IMR-90 (cell line): ENCODE measurements around the gene GNB1L. TPM values are rescaled to one million over a fixed set of nuclear protein-coding genes. Genes with fewer than 3 reads are reported as not detected.
A peak's percentile ranks its signal among the peaks of the same experiment; 100 is the strongest.

Experiments
- ATAC-seq: fragments of 200-7000 bp; cut with Tn5 transposase; 2 replicates; pipeline ENCODE4 v1.9.1; 2020; ENCODE audit warnings: low read depth, mild to moderate bottlenecking, moderate library complexity
- BruUV-seq: library from RNA; stranded (reverse); fragments of 400-500 nt; replicated peaks from 2 replicates; lab custom pipeline; 2021; lab: Mats Ljungman, UMichigan
- CTCF ChIA-PET: fragments of 300-600 bp; formaldehyde crosslinking; extraction: SDS; loops from one replicate; lab custom pipeline; 2021; ENCODE audit warnings: antibody characterized with exemption; lab: Yijun Ruan, JAX
- POLR2A ChIA-PET: fragments of 300-600 bp; sonication (Branson Sonifier 250); formaldehyde crosslinking; loops from one replicate; lab custom pipeline; 2022; ENCODE audit warnings: antibody characterized with exemption; ENCODE audit not compliant: unreplicated experiment; lab: Charles Lee
- DNase-seq: peaks from one replicate; pipeline ENCODE4 v3.0.0; 2013
- H2AFZ ChIP-seq: replicated peaks from 2 replicates; pipeline ENCODE3; 2013; ENCODE audit warnings: low read length, mild to moderate bottlenecking; ENCODE audit not compliant: poor library complexity
- H2AK5ac ChIP-seq: 2 replicates; pipeline ENCODE4 v1.6.1; 2013; ENCODE audit warnings: low read depth, low read length, inconsistent platforms
- H2AK9ac ChIP-seq: replicated peaks from 2 replicates; pipeline ENCODE3; 2013; ENCODE audit warnings: mild to moderate bottlenecking, low read depth, low read length, moderate library complexity; ENCODE audit not compliant: poor library complexity
- H2BK120ac ChIP-seq: 2 replicates; pipeline ENCODE4 v1.6.1; 2013; ENCODE audit warnings: low read depth, low read length, inconsistent platforms
- H2BK15ac ChIP-seq: 3 replicates; pipeline ENCODE4 v1.6.1; 2013; ENCODE audit warnings: low read depth, low read length, inconsistent platforms
- H2BK20ac ChIP-seq: 2 replicates; pipeline ENCODE4 v1.6.1; 2013; ENCODE audit warnings: low read depth, mild to moderate bottlenecking, inconsistent platforms, low read length, moderate library complexity
- H2BK5ac ChIP-seq: 2 replicates; pipeline ENCODE4 v1.6.1; 2013; ENCODE audit warnings: mild to moderate bottlenecking, low read depth, low read length, inconsistent platforms; ENCODE audit not compliant: poor library complexity, severe bottlenecking
- H3K14ac ChIP-seq: replicated peaks from 2 replicates; pipeline ENCODE4 v1.6.1; 2013; ENCODE audit warnings: low read depth, low read length, inconsistent platforms
- H3K18ac ChIP-seq: 2 replicates; pipeline ENCODE4 v1.6.1; 2013; ENCODE audit warnings: low read depth, low read length, control low read depth
- H3K23ac ChIP-seq: 2 replicates; pipeline ENCODE4 v1.6.1; 2013; ENCODE audit warnings: low read depth, low read length, inconsistent platforms
- H3K27ac ChIP-seq: 2 replicates; pipeline ENCODE4 v1.5.1; 2013; ENCODE audit warnings: mild to moderate bottlenecking, control low read depth, low read length; ENCODE audit not compliant: insufficient read depth
- H3K27me3 ChIP-seq: 2 replicates; pipeline ENCODE4 v1.6.1; 2013; ENCODE audit warnings: low read length; ENCODE audit not compliant: control insufficient read depth, insufficient read depth
- H3K36me3 ChIP-seq: 2 replicates; pipeline ENCODE4 v1.6.1; 2013; ENCODE audit warnings: low read length, mixed read lengths; ENCODE audit not compliant: control insufficient read depth, insufficient read depth
- H3K4ac ChIP-seq: 2 replicates; pipeline ENCODE4 v1.6.1; 2013; ENCODE audit warnings: low read depth, low read length, inconsistent platforms
- H3K4me1 ChIP-seq: 2 replicates; pipeline ENCODE4 v1.6.1; 2013; ENCODE audit warnings: low read length, mixed read lengths; ENCODE audit not compliant: control insufficient read depth, insufficient read depth
- H3K4me2 ChIP-seq: 2 replicates; pipeline ENCODE4 v1.6.1; 2013; ENCODE audit warnings: low read depth, mild to moderate bottlenecking, control low read depth, low read length, moderate library complexity
- H3K4me3 ChIP-seq: 2 replicates; pipeline ENCODE4 v1.5.1; 2013; ENCODE audit warnings: low read depth, mild to moderate bottlenecking, control low read depth, low read length, moderate library complexity; ENCODE audit not compliant: insufficient read depth
- H3K56ac ChIP-seq: 2 replicates; pipeline ENCODE4 v1.6.1; 2013; ENCODE audit warnings: low read length, inconsistent platforms; ENCODE audit not compliant: insufficient read depth; ENCODE audit errors: extremely low read depth
- H3K79me1 ChIP-seq, 2 experiments: 2 replicates each; pipeline ENCODE4 v1.6.1; 2013; ENCODE audit warnings: low read length in 2 of 2, inconsistent platforms in 1 of 2, low read depth in 1 of 2
- H3K9ac ChIP-seq: 2 replicates; pipeline ENCODE4 v1.6.1; 2013; ENCODE audit warnings: low read depth, low read length, control low read depth
- H3K9me1 ChIP-seq: 2 replicates; pipeline ENCODE4 v1.6.1; 2013; ENCODE audit warnings: low read length, inconsistent platforms; ENCODE audit not compliant: insufficient read depth
- H3K9me3 ChIP-seq: 2 replicates; pipeline ENCODE4 v1.6.1; 2013; ENCODE audit warnings: low read length; ENCODE audit not compliant: control insufficient read depth, insufficient read depth
- H4K20me1 ChIP-seq: 2 replicates; pipeline ENCODE4 v1.6.1; 2013; ENCODE audit warnings: low read length, inconsistent platforms; ENCODE audit not compliant: insufficient read depth
- H4K5ac ChIP-seq: 2 replicates; pipeline ENCODE4 v1.6.1; 2013; ENCODE audit warnings: mild to moderate bottlenecking, low read depth, low read length, control low read depth
- H4K8ac ChIP-seq, 2 experiments: 2 replicates each; pipeline ENCODE4 v1.6.1; 2013; ENCODE audit warnings: low read depth in 2 of 2, low read length in 2 of 2, control low read depth in 1 of 2, inconsistent platforms in 1 of 2
- H4K91ac ChIP-seq: 2 replicates; pipeline ENCODE4 v1.6.1; 2013; ENCODE audit warnings: low read depth, low read length, inconsistent platforms; ENCODE audit not compliant: insufficient read depth
- CEBPB ChIP-seq: IDR thresholded peaks from 2 replicates; pipeline ENCODE4 v1.6.1; 2012; ENCODE audit warnings: low read depth, low read length, improper control_type of control experiment
- FOS ChIP-seq: fragments of 150-350 bp; IDR thresholded peaks from 2 replicates; pipeline ENCODE4 v1.6.1; 2016; ENCODE audit warnings: low read depth, low read length
- MAFK ChIP-seq: IDR thresholded peaks from 2 replicates; pipeline ENCODE4 v1.6.1; 2012; ENCODE audit warnings: low read depth, low read length, improper control_type of control experiment
- MAZ ChIP-seq: IDR thresholded peaks from 2 replicates; pipeline ENCODE4 v1.6.1; 2012; ENCODE audit warnings: low read depth, mild to moderate bottlenecking, low read length, improper control_type of control experiment, moderate library complexity, borderline replicate concordance
- MXI1 ChIP-seq: IDR thresholded peaks from 2 replicates; pipeline ENCODE4 v1.6.1; 2012; ENCODE audit warnings: low read depth, mild to moderate bottlenecking, low read length, moderate library complexity, borderline replicate concordance
- NFE2L2 ChIP-seq: fragments of 150-350 bp; IDR thresholded peaks from 2 replicates; pipeline ENCODE4 v1.6.1; 2016; ENCODE audit warnings: low read depth, mild to moderate bottlenecking, low read length
- POLR2A ChIP-seq: IDR thresholded peaks from 2 replicates; pipeline ENCODE4 v1.6.1; 2012; ENCODE audit warnings: mild to moderate bottlenecking, low read depth, low read length
- RCOR1 ChIP-seq: IDR thresholded peaks from 2 replicates; pipeline ENCODE4 v1.6.1; 2012; ENCODE audit warnings: mild to moderate bottlenecking, low read length, improper control_type of control experiment; ENCODE audit not compliant: insufficient replicate concordance
- USF2 ChIP-seq: fragments of 150-350 bp; IDR thresholded peaks from 2 replicates; pipeline ENCODE4 v1.6.1; 2017; ENCODE audit warnings: mild to moderate bottlenecking, antibody characterized with exemption, low read length, low read depth
- WGBS, 2 experiments: methylation state at CpG; one replicate each; pipeline versions ENCODE4 v1.1.5 to v1.1.7; 2013; ENCODE audit warnings: missing lambda C conversion rate in 2 of 2; ENCODE audit not compliant: insufficient read length in 1 of 2; ENCODE audit errors: extremely low coverage in 2 of 2; 5-methylcytosine and 5-hydroxymethylcytosine counted together
- dilution Hi-C: fragments of 300-500 bp; cut with HindIII; formaldehyde crosslinking; loops from one replicate; pipeline ENCODE4 v1.14.3; 2018; ENCODE audit warnings: low sequenced_read_pairs; ENCODE audit not compliant: unreplicated experiment
- in situ Hi-C: fragments of 300-500 bp; cut with MboI; formaldehyde crosslinking; loops from 3 replicates; pipeline ENCODE4 v1.14.3; 2019; ENCODE audit warnings: low sequenced_read_pairs, inconsistent platforms, mixed read lengths
- intact Hi-C: fragments of 100-400 bp; cut with micrococcal nuclease; formaldehyde crosslinking; loops from 2 replicates; pipeline ENCODE4 v1.10.0; 2022
- polyA plus RNA-seq, 3 experiments: library from polyadenylated mRNA; depleted of rRNA; stranded (reverse); fragments of >200 nt; gene quantifications; 2 replicates each; pipeline ENCODE4 v1.2.3, GENCODE V29; 2012; ENCODE audit warnings: low replicate concordance in 1 of 3
- total RNA-seq: library from RNA; depleted of rRNA; stranded (reverse); fragments of >200 nt; gene quantifications from 2 replicates; pipeline ENCODE4 v1.2.3, GENCODE V29; 2012
- TF ChIP-seq, protein P1 (sequence below): conservative IDR thresholded peaks from 2 replicates; pipeline ENCODE4 v1.5.1; 2012; ENCODE audit warnings: mild to moderate bottlenecking, low read depth, low read length, improper control_type of control experiment

GNB1L gene
- total and polyA plus RNA-seq, 2 of the 4 experiments (the other 2 are of a cell fraction) = 2.5 to 4.4 TPM

DNA sequence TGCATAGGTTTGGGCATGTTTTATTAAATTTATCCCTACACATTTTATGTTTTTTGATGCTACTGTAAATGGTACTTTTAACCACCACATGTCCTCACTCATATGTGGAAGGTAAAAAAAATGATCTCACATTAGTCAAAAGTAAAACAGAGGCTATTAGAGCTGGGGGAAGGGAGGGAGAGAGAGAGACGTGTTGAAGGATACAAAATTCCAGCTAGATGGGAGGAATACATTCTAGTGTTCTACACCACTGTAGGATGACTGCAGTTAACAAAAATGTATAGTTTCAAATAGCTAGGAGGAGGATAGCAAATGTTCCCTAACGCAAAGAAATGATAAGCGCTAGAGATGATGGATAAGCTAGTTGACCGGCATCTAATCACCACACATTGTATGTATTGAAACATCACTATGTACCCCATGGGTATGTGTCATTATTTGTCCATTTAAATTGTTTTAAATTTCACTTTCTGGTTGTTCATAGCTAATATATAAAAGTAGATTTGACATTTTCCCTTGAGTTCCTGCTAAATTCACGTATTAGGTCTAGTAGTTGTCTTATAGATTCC is 9.9 kb upstream of the GNB1L start:
- intact Hi-C loops = no loop called here
- Histone ChIP-seq H4K5ac (no peak overlapping the region), H3K9me1 (no peaks in the 10 kb centered on the region), H3K79me1 (no peaks in the 10 kb centered on the region), H2BK120ac (no peak overlapping the region), H3K9me3 (no peaks in the 10 kb centered on the region), H4K91ac (no peak overlapping the region), H3K14ac (no peak overlapping the region), H2BK20ac (no peak overlapping the region), H3K4me3 (no peak overlapping the region), H2AK5ac (no peak overlapping the region), H3K23ac (no peak overlapping the region), H2AFZ (no peak overlapping the region), H3K9ac (no peak overlapping the region), H3K4me1 (no peaks in the 10 kb centered on the region), H3K36me3 (no peaks in the 10 kb centered on the region), H3K27ac (no peak overlapping the region), H3K27me3 (no peaks in the 10 kb centered on the region), H3K4ac (no peak overlapping the region), H4K20me1 (no peaks in the 10 kb centered on the region), H2AK9ac (no peak overlapping the region), H3K56ac (no peak overlapping the region), H4K8ac (no peak overlapping the region; a peak in 1 of 4 replicates), H2BK15ac (no peak overlapping the region), H3K4me2 (no peak overlapping the region; the same call in 1 of the 2 replicates), H3K18ac (no peak overlapping the region), H2BK5ac (no peak overlapping the region)
- TF ChIP-seq MXI1 = no peak
- TF ChIP-seq USF2 = no peak
- TF ChIP-seq, protein P1, sequence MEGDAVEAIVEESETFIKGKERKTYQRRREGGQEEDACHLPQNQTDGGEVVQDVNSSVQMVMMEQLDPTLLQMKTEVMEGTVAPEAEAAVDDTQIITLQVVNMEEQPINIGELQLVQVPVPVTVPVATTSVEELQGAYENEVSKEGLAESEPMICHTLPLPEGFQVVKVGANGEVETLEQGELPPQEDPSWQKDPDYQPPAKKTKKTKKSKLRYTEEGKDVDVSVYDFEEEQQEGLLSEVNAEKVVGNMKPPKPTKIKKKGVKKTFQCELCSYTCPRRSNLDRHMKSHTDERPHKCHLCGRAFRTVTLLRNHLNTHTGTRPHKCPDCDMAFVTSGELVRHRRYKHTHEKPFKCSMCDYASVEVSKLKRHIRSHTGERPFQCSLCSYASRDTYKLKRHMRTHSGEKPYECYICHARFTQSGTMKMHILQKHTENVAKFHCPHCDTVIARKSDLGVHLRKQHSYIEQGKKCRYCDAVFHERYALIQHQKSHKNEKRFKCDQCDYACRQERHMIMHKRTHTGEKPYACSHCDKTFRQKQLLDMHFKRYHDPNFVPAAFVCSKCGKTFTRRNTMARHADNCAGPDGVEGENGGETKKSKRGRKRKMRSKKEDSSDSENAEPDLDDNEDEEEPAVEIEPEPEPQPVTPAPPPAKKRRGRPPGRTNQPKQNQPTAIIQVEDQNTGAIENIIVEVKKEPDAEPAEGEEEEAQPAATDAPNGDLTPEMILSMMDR = no peak
- TF ChIP-seq MAFK = no peak
- TF ChIP-seq FOS = no peak
- no peak for TF ChIP-seq NFE2L2
- TF ChIP-seq RCOR1 = no peak
- TF ChIP-seq POLR2A = no peak
- TF ChIP-seq CEBPB = no peak
- TF ChIP-seq MAZ = no peak
- WGBS, 2 experiments = no CpG with 5 or more reads among the region's 5 CpGs
- DNase-seq = peak; percentile 28
- peak; percentile 62; the same call in 1 of the 2 replicates for ATAC-seq
- BruUV-seq = no TSS peak
- CTCF ChIA-PET = interaction anchor here (0.9 kb wide), 1 partner anchor 134 kb away, joined by 3 read pairs; no protein-coding TSS in a partner anchor
- in situ Hi-C loops = no loop called here
- POLR2A ChIA-PET = no interaction called here
- dilution Hi-C loops = no loop called here
